ENCODE data around the gene FRMD4A.

GRCh38 chr10:14192746-14193145, 138.0 kb downstream of the FRMD4A start:
- TF ChIP-seq CTCF (IDR thresholded peaks at IDR 0.05; ENCODE audit: insufficient read depth, low read length, poor library complexity, severe bottlenecking) (no peak), EZH2phosphoT487 (conservative IDR thresholded peaks at IDR 0.05; ENCODE audit: low read length) (no peak)

Data from SU-DHL-6 (cell line).